Left colon (tissue), 2 donors: ENCODE data around the gene MBD5. TPM values are rescaled to one million over a fixed set of nuclear protein-coding genes. Genes with fewer than 3 reads are reported as not detected.

Source experiments
- ATAC-seq: fragments of 200-7000 bp; cut with Tn5 transposase; one replicate; pipeline ENCODE4 v1.9.1; 2020; ENCODE audit warnings: mild to moderate bottlenecking, moderate library complexity
- DNase-seq, 2 donors: peaks; one replicate each; pipeline ENCODE4 v3.0.0-alpha.2; 2020
- intact Hi-C, 2 donors: fragments of 100-400 bp; cut with DNase I in 1 of 2; cut with micrococcal nuclease in 1 of 2; formaldehyde crosslinking; loops; one replicate each; pipeline versions ENCODE4 v1.11.2 to v1.14.0; 2022; cut with DNase I, micrococcal nuclease
- total RNA-seq, 2 donors: library from RNA; stranded (reverse); fragmentation: NEBNext Ultra II Directional; extraction: Animal tissue kit (Norgen Biotek cat#: 25700); gene quantifications; one replicate each; pipeline ENCODE4 v1.2.1, GENCODE V29; 2021
- donor health status: DM: no; HTN: no; CAD: no.
- donor health status: DM: yes; HTN: yes; CAD: no.

Gene MBD5
- total RNA-seq, 2 donors from 2014 or later: 29.8 to 34.4 TPM

DNA sequence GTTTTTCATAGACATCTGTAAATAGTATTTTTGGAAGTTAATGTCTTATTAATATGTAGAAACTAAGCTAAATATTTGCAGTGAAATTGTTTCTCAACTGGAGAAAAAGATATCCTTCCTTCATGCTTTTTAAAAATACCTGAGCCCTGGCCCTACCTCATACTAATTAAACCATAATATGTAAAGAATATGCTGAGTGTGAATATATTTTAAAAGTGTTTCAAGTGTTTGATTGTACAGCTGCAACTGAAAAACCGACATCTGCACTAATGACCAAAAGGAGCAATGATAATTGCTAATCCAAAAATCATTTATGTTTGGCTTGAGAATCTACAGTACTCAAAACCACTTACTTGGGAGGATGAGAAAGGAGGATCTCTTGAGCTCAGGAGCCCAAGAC lies 156.7 kb downstream of the MBD5 start:
- DNase-seq (no peak), ATAC-seq (no peak)
- intact Hi-C loops: no loop called here

- DNase-seq (no peak), ATAC-seq (no peak)
- intact Hi-C loops: no loop called here
Observed at GRCh38 chr2:148179724-148180123, 158.8 kb downstream of the MBD5 start.

GRCh38 chr2:148184976-148185375 lies 164.1 kb downstream of the MBD5 start:
- DNase-seq (no peak), ATAC-seq (no peak)
- intact Hi-C loops: no loop called here

GRCh38 chr2:148194882-148195281 lies 174.0 kb downstream of the MBD5 start:
- intact Hi-C loops: no loop called here
- DNase-seq (no peak), ATAC-seq (no peak)

GRCh38 chr2:148201075-148202004 lies 180.4 kb downstream of the MBD5 start:
- DNase-seq: peak; percentile 37 to 58
- intact Hi-C loops: loop anchor here in 1 of 2 donors (10.0 kb wide), 1 partner anchor 217 kb away; no protein-coding TSS in a partner anchor
- ATAC-seq: peak; percentile 79

GRCh38 chr2:148202237-148202636 lies 181.3 kb downstream of the MBD5 start:
- no peak for DNase-seq
- intact Hi-C loops: loop anchor here in 1 of 2 donors (10.0 kb wide), 1 partner anchor 217 kb away; no protein-coding TSS in a partner anchor
- ATAC-seq: no peak

GRCh38 chr2:148207111-148207510 lies 186.2 kb downstream of the MBD5 start:
- intact Hi-C loops: loop anchor here in 1 of 2 donors (10.0 kb wide), 1 partner anchor 222 kb away; no protein-coding TSS in a partner anchor
- DNase-seq (no peak), ATAC-seq (no peak)

DNA sequence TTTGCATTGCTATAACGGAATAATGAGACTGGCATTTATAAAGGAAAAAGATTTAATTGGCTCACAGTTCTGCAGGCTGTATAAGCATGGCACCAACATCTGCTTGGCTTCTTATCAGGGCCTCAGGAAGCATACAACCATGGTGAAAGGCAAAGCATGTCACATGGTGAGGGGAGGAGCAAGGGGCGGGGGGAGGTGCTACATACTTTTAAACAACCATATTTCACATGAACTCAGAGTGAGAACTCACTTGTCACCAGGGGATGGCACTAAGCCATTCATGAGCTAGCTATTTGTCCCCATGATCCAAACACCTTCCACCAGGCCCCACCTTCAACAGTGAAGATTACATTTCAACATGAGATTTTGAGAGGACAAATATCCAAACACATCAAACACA lies 188.7 kb downstream of the MBD5 start:
- no peak for ATAC-seq
- intact Hi-C loops: loop anchor here in 1 of 2 donors (10.0 kb wide), 1 partner anchor 225 kb away; no protein-coding TSS in a partner anchor
- DNase-seq: no peak

DNA sequence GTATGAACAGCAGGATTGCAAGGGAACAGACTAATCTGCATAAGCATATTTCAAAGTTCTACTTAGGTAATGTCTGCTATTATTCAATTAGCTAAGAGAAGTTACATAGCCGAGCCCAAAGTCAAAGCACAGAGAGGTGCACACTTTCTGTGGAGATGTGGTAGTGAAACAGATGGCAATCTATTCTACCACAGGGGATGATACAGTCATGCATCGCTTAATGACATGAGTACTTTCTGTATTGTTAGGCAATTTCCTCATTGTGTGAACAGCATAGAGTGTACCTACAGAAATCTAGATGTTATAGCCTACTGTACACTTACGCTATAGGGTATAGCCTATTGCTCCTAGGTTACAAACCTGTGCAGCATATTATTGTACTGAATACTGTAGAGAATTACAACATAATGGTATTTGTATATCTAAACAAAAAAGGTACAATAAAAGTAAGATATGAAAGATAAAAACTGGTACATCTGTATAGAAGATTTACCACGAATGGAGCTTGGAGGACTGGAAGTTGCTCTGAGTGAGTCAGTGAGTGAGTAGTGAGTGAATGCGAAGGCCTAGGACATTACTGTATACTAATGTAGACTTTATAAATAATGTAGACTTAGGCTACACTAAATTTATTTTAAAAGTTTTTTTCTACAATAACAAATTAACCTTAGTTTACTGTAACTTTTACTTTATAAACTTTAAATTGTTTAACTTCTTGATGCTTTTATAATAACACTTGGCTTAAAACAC lies 197.6 kb downstream of the MBD5 start:
- intact Hi-C loops: no loop called here
- no peak for ATAC-seq
- no peak for DNase-seq

GRCh38 chr2:148221166-148221565 lies 200.3 kb downstream of the MBD5 start:
- intact Hi-C loops: no loop called here
- DNase-seq (no peak), ATAC-seq (no peak)

GRCh38 chr2:148221926-148222325 lies 201.0 kb downstream of the MBD5 start:
- intact Hi-C loops: no loop called here
- no peak for DNase-seq
- no peak for ATAC-seq

DNA sequence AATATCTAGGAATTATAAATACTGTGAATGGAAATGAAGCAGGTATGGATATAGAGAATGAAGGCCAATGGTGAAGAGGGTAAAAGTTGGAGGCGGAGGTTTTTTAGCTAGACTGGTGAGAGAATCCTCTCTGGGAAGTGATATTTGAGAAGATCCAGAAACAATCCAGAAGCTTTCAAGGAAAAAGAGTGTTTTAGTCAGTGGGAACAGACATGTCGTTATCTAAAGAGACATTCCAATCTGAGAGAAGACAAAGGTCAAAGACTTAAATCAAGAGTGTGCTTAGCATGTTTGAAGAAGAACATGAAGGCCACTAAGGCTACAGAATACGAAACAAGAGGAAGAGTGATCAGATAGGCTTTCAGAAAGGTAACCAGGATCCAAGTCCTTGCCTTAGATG lies 211.0 kb downstream of the MBD5 start:
- DNase-seq: no peak
- intact Hi-C loops: no loop called here
- no peak for ATAC-seq

GRCh38 chr2:148234143-148234542 lies 213.3 kb downstream of the MBD5 start:
- intact Hi-C loops: no loop called here
- no peak for DNase-seq
- no peak for ATAC-seq

- intact Hi-C loops: no loop called here
- ATAC-seq (no peak), DNase-seq (no peak)
Observed at GRCh38 chr2:148237911-148238310, 217.0 kb downstream of the MBD5 start.

- ATAC-seq (no peak), DNase-seq (no peak)
- intact Hi-C loops: no loop called here
Observed at GRCh38 chr2:148238561-148238960, 217.7 kb downstream of the MBD5 start.

- ATAC-seq (no peak), DNase-seq (no peak)
- intact Hi-C loops: no loop called here
Observed at GRCh38 chr2:148240838-148241237, 219.9 kb downstream of the MBD5 start.

GRCh38 chr2:148244593-148245292 lies 223.9 kb downstream of the MBD5 start:
- no peak for DNase-seq
- intact Hi-C loops: no loop called here
- ATAC-seq: no peak

DNA sequence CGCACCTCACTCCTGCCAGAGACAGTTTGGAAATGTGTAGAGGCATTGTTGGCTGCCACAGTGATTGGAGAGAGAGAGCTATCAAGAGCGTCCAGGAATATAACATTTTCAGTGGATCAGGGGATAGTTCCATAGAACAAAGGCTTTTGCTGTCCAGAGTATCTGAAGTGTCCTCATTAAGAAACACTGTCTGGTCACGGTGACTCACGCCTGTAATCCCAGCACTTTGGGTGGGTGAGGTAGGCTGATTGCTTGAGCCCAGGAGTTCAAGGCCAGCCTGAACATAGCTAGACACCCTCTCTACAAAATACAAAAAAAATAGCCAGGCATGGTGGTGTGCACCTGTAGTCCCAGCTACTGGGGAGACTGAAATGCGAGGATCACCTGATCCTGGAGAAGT lies 231.1 kb downstream of the MBD5 start:
- intact Hi-C loops: no loop called here
- no peak for ATAC-seq
- DNase-seq: no peak

DNA sequence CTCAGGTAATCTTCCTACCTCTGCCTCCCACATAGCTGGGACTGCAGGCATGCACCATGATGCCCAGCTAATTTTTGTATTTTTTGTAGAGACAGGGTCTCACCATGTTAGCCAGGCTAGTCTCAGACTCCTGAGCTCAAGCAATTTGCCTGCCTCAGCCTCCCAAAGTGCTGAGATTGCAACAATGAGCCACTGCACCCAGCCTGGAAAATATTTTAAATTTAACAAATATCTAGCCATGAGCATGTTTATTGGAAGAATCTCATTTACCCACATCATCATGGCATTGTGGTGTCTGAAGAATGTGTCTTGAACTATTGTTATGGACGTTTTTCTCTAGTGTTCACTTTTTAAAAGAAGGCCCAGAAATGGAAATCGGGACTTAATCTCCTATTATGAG lies 231.8 kb downstream of the MBD5 start:
- intact Hi-C loops: no loop called here
- DNase-seq (no peak), ATAC-seq (no peak)
